Aorta (tissue), 5 donors: ENCODE measurements around the gene CDK7. TPM values are rescaled to one million over a fixed set of nuclear protein-coding genes. Genes with fewer than 3 reads are reported as not detected.
"Not testable (repeated sequence)": the region's sequence is repeated elsewhere in the genome, so short reads cannot be mapped to it uniquely, and the experiment has no call there.

ENCODE experiments used
- ATAC-seq: fragments of 200-7000 bp; cut with Tn5 transposase; one replicate; pipeline ENCODE4 v1.9.1; 2022; ENCODE audit warnings: moderate library complexity; ENCODE audit not compliant: low FRiP score
- DNase-seq, 2 donors: peaks; one replicate each; pipeline ENCODE4 v3.0.0-alpha.2; 2020
- H3K27ac ChIP-seq, 2 donors: one replicate each; pipeline ENCODE4 v1.5.1; 2013; ENCODE audit warnings: low read length in 2 of 2, mild to moderate bottlenecking in 2 of 2, moderate library complexity in 2 of 2, control low read depth in 1 of 2, inconsistent platforms in 1 of 2, low read depth in 1 of 2
- H3K27me3 ChIP-seq, 2 donors: one replicate each; pipeline ENCODE4 v1.6.1; 2013; ENCODE audit warnings: control low read depth in 1 of 2, low read length in 1 of 2, mild to moderate bottlenecking in 1 of 2, moderate library complexity in 1 of 2; ENCODE audit not compliant: insufficient read depth in 2 of 2, control insufficient read depth in 1 of 2
- H3K36me3 ChIP-seq, 2 donors: one replicate each; pipeline ENCODE4 v1.6.1; 2013; ENCODE audit warnings: control low read depth in 1 of 2, low read length in 1 of 2, mild to moderate bottlenecking in 1 of 2; ENCODE audit not compliant: insufficient read depth in 2 of 2, control insufficient read depth in 1 of 2
- H3K4me1 ChIP-seq, 2 donors: one replicate each; pipeline ENCODE4 v1.6.1; 2013; ENCODE audit warnings: low read length in 2 of 2, control low read depth in 1 of 2, mild to moderate bottlenecking in 1 of 2, moderate library complexity in 1 of 2; ENCODE audit not compliant: insufficient read depth in 2 of 2, control insufficient read depth in 1 of 2
- H3K4me3 ChIP-seq, 2 donors: one replicate each; pipeline ENCODE4 v1.5.1; 2013; ENCODE audit warnings: low read length in 2 of 2, control low read depth in 1 of 2, mild to moderate bottlenecking in 1 of 2
- H3K9me3 ChIP-seq: one replicate; pipeline ENCODE4 v1.6.1; 2013; ENCODE audit warnings: mild to moderate bottlenecking, low read length; ENCODE audit not compliant: control insufficient read depth
- WGBS, 2 donors: extraction: QIAGEN DNeasy Blood & Tissue Kit; methylation state at CpG; one replicate each; pipeline ENCODE4 v1.1.7; 2013; 5-methylcytosine and 5-hydroxymethylcytosine counted together
- intact Hi-C, 2 donors: fragments of 100-400 bp; cut with DNase I; formaldehyde crosslinking; loops; one replicate each; pipeline versions ENCODE4 v1.14.2 to v1.15.0; 2022
- polyA plus RNA-seq, 2 donors: library from polyadenylated mRNA; stranded (reverse); fragments of 200-250 nt; gene quantifications; one replicate each; pipeline ENCODE4 v1.2.3, GENCODE V29; 2013
- total RNA-seq, 2 donors: library from RNA; stranded (reverse); fragmentation: NEBNext Ultra II Directional; extraction: Animal tissue kit (Norgen Biotek cat#: 25700); gene quantifications; one replicate each; pipeline ENCODE4 v1.2.1, GENCODE V29; 2021
- donor health status: healthy with polysubstance abuse.
- donor health status: Bipolar disorder and iron deficiency.
- donor health status: DM: no; HTN: no; CAD: no.
- donor health status: DM: no; HTN: no; CAD: no.
- donor health status: DM: yes; HTN: yes; CAD: no.

The CDK7 gene
- total and polyA plus RNA-seq, 4 donors = 15.8 to 23.9 (median 22.4) TPM

GRCh38 chr5:69212022-69212421 lies 22.7 kb upstream of the CDK7 start:
- no peak overlapping the region for H3K4me3 ChIP-seq
- H3K27me3 ChIP-seq = no peaks in the 10 kb centered on the region
- ATAC-seq (no peak), DNase-seq (no peak)
- no peaks in the 10 kb centered on the region for H3K36me3 ChIP-seq
- no peaks in the 10 kb centered on the region for H3K9me3 ChIP-seq
- 83 to 91% methylated on average over 2 of the region's 2 CpGs for WGBS, 2 donors
- H3K4me1 ChIP-seq = no peaks in the 10 kb centered on the region
- H3K27ac ChIP-seq = no peak overlapping the region
- intact Hi-C loops = loop anchor here in 1 of 2 donors (10.0 kb wide), 2 partner anchors 47 to 63 kb away; partner anchors contain the start of gene CCNB1

GRCh38 chr5:69213513-69214215 lies 21.0 kb upstream of the CDK7 start:
- Histone ChIP-seq H3K9me3 (no peaks in the 10 kb centered on the region), H3K4me3 (no peak overlapping the region), H3K4me1 (no peaks in the 10 kb centered on the region), H3K27ac (no peak overlapping the region), H3K36me3 (no peaks in the 10 kb centered on the region), H3K27me3 (no peaks in the 10 kb centered on the region)
- intact Hi-C loops = loop anchor here in 1 of 2 donors (10.0 kb wide), 2 partner anchors 49 to 61 kb away; partner anchors contain the start of gene CCNB1
- no peak for DNase-seq
- 87 to 88% methylated on average over 4 of the region's 4 CpGs for WGBS, 2 donors
- no peak for ATAC-seq

GRCh38 chr5:69217151-69217511 lies 17.6 kb upstream of the CDK7 start:
- Histone ChIP-seq H3K9me3 (no peaks in the 10 kb centered on the region), H3K27me3 (no peaks in the 10 kb centered on the region), H3K36me3 (no peaks in the 10 kb centered on the region), H3K4me3 (peak overlapping the region; percentile 7 to 40), H3K4me1 (no peaks in the 10 kb centered on the region), H3K27ac (no peak overlapping the region)
- ATAC-seq (no peak), DNase-seq (no peak)
- WGBS, 2 donors = 18 to 21% methylated on average over 6 of the region's 6 CpGs
- intact Hi-C loops = loop anchor here in 1 of 2 donors (10.0 kb wide), 2 partner anchors 52 to 58 kb away; partner anchors contain the start of gene CCNB1

GRCh38 chr5:69217548-69218526 lies 16.8 kb upstream of the CDK7 start:
- Histone ChIP-seq H3K9me3 (no peaks in the 10 kb centered on the region), H3K27me3 (no peaks in the 10 kb centered on the region), H3K4me3 (peak overlapping the region; percentile 57 to 74), H3K36me3 (no peaks in the 10 kb centered on the region), H3K4me1 (no peaks in the 10 kb centered on the region), H3K27ac (peak overlapping the region in 1 of 2 donors; percentile 81)
- WGBS, 2 donors = 0 to 1% methylated on average over 73 of the region's 73 CpGs
- peak; percentile 100 for ATAC-seq
- peak; percentile 99 to 100 for DNase-seq
- intact Hi-C loops = loop anchor here in 1 of 2 donors (10.0 kb wide), 2 partner anchors 53 to 57 kb away; partner anchors contain the start of gene CCNB1

- ATAC-seq (no peak), DNase-seq (no peak)
- H3K27me3 ChIP-seq = no peaks in the 10 kb centered on the region
- intact Hi-C loops = loop anchor here in 1 of 2 donors (10.0 kb wide), 2 partner anchors 55 kb away; partner anchors contain the start of gene CCNB1
- H3K4me3 ChIP-seq = no peak overlapping the region
- H3K36me3 ChIP-seq = no peaks in the 10 kb centered on the region
- no peak overlapping the region for H3K27ac ChIP-seq
- no peaks in the 10 kb centered on the region for H3K9me3 ChIP-seq
- H3K4me1 ChIP-seq = no peaks in the 10 kb centered on the region
Observed at GRCh38 chr5:69219939-69220338, 14.7 kb upstream of the CDK7 start.

GRCh38 chr5:69220371-69220770 lies 14.3 kb upstream of the CDK7 start:
- 95 to 96% methylated on average over 18 of the region's 18 CpGs for WGBS, 2 donors
- H3K4me1 ChIP-seq, H3K27me3 ChIP-seq, H3K27ac ChIP-seq, ATAC-seq, H3K9me3 ChIP-seq, H3K36me3 ChIP-seq, intact Hi-C loops, H3K4me3 ChIP-seq, DNase-seq: not testable (repeated sequence)

- H3K27me3 ChIP-seq, H3K27ac ChIP-seq, H3K4me1 ChIP-seq, DNase-seq, intact Hi-C loops, H3K36me3 ChIP-seq, ATAC-seq, H3K4me3 ChIP-seq, H3K9me3 ChIP-seq: not testable (repeated sequence)
- 93 to 94% methylated on average over 4 to 8 of the region's 9 CpGs for WGBS, 2 donors
Observed at GRCh38 chr5:69220833-69221232, 13.9 kb upstream of the CDK7 start.

GRCh38 chr5:69224520-69224919 lies 10.2 kb upstream of the CDK7 start:
- ATAC-seq (no peak), DNase-seq (no peak)
- intact Hi-C loops = no loop called here
- 93 to 95% methylated on average over 8 of the region's 8 CpGs for WGBS, 2 donors
- Histone ChIP-seq H3K4me3 (no peak overlapping the region), H3K4me1 (no peaks in the 10 kb centered on the region), H3K27me3 (no peaks in the 10 kb centered on the region), H3K36me3 (no peaks in the 10 kb centered on the region), H3K27ac (no peak overlapping the region), H3K9me3 (no peaks in the 10 kb centered on the region)
